NCI-H460 (cell line): ENCODE measurements around the gene MRPS24. TPM values are rescaled to one million over a fixed set of nuclear protein-coding genes. Genes with fewer than 3 reads are reported as not detected.
A peak's percentile ranks its signal among the peaks of the same experiment; 100 is the strongest.

ENCODE experiments used
- DNase-seq: peaks from one replicate; pipeline ENCODE4 v3.0.0-alpha.2; 2016; ENCODE audit warnings: low read depth; ENCODE audit errors: extremely low read depth
- total RNA-seq: library from RNA; depleted of rRNA; stranded (reverse); fragments of >200 nt; shearing (Covaris generic); gene quantifications from 2 replicates; pipeline ENCODE4 v1.2.3, GENCODE V29; 2014

Gene MRPS24
- total RNA-seq, 1 experiment from 2014 or later = 106 TPM

DNA sequence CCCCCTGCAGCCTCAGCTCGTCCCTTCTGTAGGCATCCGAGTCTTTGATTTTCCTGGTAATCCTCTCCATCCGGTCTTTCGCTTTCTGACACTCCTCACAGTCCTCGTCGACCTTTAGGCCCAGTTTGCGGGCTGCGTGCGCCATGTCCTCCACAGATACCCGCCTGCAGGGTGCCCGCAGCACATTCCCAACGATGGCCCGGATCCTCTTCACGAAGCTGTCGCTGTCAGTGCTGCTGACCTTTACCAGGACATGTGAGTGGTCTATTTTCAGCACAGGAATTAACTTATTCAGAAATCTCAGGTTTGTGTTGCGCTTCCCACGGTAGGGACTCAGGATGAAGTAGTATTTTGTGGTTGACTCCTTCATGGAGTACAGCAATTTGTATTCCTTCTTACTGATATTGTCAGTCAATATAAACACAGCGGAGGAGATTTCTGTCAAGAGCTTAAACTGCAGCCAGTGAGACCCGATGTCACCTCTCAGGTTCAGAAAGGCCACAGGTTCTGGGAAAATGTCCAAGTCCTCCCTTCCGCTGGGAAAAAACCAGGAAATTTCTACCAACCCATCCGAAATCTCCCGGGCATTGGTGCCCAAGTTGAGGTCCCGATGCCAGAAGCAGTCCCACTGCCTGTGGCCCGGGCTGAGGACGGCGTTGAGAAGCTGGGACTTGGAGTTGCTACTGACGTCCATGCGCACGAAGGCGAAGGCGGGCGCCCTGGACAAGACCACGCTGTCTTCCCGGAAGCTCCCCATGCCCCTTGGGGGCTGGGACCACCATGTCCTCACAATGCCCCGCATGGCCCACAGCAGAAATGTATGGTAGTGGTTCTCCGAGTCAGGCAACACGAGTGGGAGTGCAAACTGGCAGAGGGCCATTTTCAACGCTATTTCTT lies 8.9 kb upstream of the MRPS24 start:
- DNase-seq = no peak

- DNase-seq = no peak
These were observed 7.8 kb upstream of the MRPS24 start for GRCh38 chr7:43876976-43877745.

GRCh38 chr7:43876241-43876640 lies 6.9 kb upstream of the MRPS24 start:
- DNase-seq = no peak

DNA sequence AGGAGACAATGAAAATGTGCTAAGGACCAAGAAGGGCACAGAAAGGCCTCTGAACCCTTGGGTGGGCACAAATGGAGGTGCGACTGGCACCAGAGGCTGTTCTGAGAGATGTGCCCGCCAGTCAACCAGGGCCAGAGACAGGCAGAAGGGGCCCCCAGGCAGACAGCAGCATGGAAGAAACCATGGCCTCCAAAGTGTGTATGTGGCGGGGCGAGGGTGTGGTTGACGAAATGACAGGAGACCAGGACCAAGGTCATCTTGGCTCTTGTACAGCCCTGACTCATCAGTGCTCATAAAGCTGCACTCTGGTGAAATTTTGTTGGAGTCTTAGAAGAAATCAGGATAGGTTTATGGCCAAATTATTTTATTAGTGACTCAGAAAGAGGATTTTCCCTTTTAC lies 4.0 kb upstream of the MRPS24 start:
- DNase-seq = no peak

- no peak for DNase-seq
These were observed 3.2 kb upstream of the MRPS24 start for GRCh38 chr7:43872406-43873110.

DNA sequence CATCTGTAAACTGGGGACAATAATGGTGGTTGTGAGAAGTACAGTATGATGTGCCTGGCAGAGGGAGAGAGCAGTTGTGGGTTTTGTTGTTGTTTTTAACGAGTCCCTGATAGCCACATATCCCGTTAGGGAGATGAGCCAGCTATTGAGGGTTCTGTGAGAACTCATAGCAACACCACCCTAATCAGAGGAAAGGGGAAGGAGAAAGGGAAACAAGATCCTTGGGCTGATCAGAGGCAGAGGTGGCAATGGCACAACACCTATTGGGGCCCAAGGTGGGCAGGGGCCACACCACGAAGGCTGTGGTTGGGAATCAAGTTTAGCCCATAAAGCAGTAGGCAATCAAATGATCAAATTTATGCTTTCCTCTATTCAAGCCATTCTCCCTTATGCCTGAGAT lies 1.7 kb upstream of the MRPS24 start:
- no peak for DNase-seq

DNA sequence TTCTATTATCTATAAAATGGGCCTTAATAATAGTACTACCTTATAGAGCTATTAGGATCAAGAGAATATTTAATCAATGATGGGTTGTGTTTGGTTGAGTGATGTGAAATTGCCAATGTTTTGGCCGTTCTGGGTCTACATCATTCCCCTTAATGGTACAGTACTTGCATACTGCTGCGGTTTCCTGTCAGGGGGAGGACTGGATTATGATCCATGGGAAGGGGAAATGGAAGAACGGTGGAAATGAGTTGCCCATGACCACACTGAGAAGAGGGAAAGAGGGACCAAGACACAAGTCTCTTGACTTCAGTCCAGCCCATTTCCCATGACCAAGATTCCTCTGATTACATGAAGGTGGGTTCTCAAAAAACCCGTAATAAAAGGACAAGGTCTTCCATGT lies 999 bp upstream of the MRPS24 start:
- no peak for DNase-seq

DNA sequence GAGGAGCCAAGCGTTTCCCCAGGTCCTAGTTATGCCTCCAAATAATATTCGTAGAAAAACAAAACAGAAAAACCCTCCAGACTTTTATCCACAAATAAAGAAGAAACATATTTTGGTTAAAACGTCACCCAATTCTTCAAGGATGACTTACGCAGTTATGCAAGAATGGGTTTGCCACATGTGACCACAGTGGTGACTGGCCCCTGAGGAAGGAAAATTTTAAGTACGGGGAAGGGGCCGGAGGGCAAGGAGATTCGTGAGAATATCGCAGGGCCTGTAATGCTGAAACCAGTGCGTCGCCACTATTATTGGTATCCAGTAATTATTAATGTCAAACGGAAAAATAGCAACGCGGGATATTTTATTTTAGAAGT lies 537 bp upstream of the MRPS24 start:
- DNase-seq = peak; percentile 20

- DNase-seq = no peak
These were observed 674 bp downstream of the MRPS24 start for GRCh38 chr7:43868681-43869005.

DNA sequence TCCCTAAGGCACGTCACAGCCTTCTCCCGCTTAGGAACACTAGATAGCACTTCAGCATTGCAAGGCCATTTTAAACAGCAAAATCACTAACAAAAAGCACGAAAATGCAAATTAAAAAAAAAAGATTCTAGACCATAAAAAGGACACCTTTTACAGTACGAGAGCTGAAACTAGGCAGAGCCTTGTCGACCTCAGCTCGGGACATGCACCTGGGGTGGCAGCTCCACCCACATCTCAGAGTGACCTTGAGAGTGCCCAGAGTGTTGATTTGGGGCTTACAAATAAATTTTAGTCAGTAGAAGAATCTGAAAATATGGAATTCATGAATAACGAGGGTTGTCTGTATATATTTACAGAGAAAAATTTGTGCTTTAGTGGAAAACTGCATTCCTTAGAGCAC lies 1.1 kb downstream of the MRPS24 start:
- DNase-seq = no peak

DNA sequence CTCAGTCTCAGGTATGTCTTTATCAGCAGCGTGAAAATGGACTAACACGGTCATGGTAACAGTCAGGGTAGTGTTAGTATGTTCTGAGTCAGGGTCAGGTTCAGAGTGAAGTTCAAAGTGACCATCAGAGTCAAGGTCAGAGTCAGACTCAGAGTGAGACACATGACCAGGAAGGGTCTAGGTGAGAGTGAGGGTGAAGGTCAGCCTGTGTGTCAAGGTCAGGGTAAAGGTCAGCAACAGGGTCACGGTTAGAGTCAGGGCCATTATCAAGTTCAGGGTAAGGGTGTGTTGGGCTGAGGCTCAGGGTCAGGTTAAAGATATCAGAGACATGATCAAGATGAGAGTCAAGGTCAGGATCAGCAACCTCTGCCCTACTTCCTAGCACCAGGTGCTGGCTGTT lies 4.0 kb downstream of the MRPS24 start:
- DNase-seq = no peak

- DNase-seq = no peak
These were observed 5.2 kb downstream of the MRPS24 start for GRCh38 chr7:43864126-43864525.

DNA sequence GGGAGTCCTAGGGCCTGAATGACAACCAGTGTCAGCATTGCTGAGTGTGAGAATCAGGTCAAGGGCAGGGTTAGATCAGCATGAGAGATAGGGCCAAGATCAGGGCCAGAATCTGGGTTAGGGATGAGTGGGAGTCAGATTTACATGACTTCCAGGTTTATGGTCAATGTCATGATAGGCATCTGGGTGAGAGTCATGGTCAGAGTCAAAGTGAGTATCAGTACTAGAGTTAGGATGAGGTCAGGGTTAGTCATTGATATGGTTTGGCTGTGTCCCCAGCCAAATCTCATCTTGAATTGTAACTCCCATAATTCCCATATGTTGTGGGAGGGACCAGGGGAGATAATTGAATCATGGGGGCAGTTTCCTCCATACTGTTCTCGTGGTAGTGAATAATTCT lies 12.3 kb downstream of the MRPS24 start:
- DNase-seq = no peak

DNA sequence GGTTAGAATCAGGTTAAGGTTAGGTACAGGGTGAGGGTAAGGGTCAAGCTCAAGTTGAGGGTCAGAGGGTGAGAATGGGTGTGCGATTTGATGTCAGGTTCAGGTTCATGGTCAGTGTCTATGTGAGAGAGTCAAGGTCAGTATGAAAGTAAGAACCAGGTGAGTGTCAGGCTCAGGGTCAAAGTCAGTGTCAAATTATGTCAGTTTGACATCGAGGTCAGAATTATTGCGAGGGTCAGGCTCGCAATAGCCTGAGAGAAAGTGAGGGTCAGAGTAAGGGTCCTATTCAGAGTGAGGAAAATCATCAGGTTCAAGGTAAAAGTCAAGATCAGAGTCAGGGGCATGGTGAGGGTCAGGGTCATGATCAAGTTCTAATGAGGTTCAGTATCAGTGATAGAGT lies 13.0 kb downstream of the MRPS24 start:
- DNase-seq = no peak

DNA sequence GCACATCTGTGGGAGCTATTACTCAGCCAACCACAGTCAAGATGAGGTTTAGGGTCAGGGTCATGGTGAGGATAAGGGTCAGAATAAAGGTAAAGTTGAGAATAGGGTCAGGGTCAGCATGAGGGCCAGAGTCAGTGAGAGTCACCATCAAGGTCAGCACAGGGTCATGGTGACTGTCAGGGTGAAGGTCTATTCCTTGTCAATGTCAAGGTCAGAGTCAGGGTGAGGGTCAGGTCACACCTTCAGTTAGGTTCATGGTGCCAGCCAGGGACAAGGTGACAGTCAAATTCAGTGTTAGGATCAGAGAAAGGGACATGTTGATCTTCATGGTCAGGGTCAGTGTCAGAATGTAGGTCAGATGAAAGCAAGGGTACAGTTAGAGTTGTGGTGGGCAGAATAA lies 14.1 kb downstream of the MRPS24 start:
- no peak for DNase-seq

DNA sequence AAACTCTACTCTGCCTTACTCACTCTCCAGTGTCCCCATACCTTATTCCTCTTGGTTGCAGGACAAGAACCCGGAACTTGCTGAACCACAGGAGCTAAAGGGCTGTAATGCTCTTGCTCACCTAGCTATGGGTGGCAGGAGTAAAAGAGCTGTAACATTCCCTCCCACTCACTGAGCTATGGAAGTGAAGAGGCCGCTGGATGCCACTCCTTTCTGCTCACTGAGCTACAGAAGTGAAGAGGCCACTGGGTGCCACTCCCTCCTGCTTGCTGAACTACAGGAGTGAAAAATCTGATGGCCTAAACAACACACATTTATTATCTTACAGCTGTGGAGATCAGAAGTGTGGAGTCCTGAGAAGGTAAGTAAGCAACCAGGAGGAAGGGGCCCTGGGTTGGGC lies 17.5 kb downstream of the MRPS24 start:
- DNase-seq = no peak

- DNase-seq = no peak
These were observed 18.8 kb downstream of the MRPS24 start for GRCh38 chr7:43850348-43851116.

DNA sequence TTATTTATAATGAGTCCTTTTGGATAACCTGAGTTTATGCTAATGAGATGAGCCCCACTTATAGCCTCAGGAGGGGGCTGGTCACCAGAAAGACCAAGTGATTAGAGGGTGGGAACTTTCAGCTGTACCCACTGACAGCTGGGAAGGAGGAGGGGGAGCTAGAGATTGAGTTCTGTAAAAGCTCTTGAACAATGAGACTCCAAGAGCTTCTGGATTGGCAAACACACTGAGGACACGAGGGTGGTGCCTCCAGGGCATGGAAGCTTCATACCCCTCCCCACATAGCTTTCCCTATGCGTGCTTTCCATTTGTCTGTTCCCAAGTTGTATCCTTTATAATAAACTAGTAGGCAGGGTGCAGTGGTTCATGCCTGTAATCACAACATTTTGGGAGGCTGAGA lies 20.3 kb downstream of the MRPS24 start:
- DNase-seq = no peak

- DNase-seq = no peak
These were observed 21.8 kb downstream of the MRPS24 start for GRCh38 chr7:43847496-43847895.

DNA sequence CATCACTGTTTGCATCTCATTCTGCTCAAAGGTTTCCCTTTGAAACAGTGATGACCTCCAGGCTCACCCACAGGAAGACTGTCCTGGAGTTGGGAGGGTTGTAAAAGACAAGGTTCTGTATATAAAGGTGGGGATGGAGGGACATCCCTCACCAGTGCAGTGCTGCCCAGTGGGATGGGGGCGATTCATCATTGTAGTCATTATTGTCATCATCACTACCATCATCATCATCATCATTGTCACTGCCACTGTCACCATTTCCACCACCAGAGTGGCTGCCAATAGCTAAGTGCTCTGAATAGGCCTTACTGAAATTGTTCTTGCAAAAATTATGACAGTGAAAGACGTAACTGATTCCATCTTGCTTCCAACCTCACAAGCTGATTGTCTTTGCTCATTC lies 24.7 kb downstream of the MRPS24 start:
- DNase-seq = no peak

GRCh38 chr7:43844257-43844656 lies 25.1 kb downstream of the MRPS24 start:
- no peak for DNase-seq
